GM10847 (cell line): ENCODE measurements around the gene CCNQ.

Experiments
- POLR2A ChIP-seq: IDR thresholded peaks from 2 replicates; pipeline ENCODE4 v1.6.1; 2011; ENCODE audit not compliant: insufficient read length; ENCODE audit errors: extremely low read depth

CCNQ gene

GRCh38 chrX:153578200-153578835 is 20.6 kb downstream of the CCNQ start:
- no peak for TF ChIP-seq POLR2A

- TF ChIP-seq POLR2A, result no peak
Measured at GRCh38 chrX:153576961-153577360, 22.0 kb downstream of the CCNQ start.

- TF ChIP-seq POLR2A, result no peak
Measured at GRCh38 chrX:153576239-153576870, 22.6 kb downstream of the CCNQ start.

DNA sequence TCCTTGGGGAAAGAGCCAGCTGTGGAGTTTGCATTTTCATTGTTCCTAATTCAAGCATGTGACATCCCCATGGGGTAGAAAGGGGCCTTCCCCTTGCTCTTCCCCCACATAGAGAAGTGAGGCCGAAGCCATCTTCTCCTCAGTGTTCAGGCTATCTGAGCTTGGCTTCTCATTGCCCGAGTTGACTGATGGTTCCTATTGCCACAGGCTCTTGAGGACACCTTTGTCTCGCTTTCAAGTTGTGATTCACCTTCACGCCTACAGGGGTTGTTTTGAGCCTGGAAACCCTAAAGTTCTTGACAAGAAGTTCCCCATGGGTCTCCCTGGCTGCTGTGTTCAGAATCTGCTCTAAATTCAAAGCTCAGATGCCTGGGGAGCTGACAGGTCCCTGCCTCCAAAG is 25.0 kb downstream of the CCNQ start:
- no peak for TF ChIP-seq POLR2A

DNA sequence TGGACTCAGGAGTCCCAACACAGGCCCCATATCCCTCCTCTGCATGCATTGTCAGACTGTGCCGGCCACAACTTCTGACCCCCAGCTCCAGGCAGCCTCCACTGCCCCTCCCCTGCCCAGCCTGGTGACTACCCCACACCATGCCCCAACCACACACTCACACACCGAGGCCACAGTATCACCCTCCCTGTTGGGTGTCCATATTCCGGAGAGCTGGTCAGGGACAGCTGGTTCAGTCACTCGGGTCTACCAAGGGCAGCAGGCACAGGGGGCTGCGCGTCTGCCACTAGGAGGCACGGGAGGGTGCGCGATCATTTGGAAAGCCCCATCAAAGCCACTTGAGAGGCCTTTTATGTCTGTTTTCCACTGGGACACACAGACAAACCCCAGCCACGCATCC is 26.3 kb downstream of the CCNQ start:
- no peak for TF ChIP-seq POLR2A

DNA sequence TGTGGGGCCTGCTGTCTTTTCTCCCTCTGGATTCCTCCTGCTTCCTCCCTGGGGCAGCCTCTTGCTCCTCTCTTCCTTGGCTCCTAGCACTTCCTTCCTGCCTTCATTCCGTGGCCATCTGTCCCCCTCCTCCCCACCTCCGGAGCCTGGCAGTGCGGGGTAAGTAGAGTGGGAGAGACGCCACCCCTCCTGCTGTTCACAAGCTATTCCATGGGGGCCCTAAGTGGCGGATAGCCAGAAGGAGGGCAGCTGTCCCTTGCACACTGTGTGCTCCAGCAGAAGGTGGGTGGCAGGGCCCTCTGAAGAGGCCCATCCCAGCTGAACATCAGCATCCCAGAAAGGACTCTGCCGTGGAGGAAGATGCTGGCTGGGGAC is 27.4 kb downstream of the CCNQ start:
- TF ChIP-seq POLR2A, result no peak

DNA sequence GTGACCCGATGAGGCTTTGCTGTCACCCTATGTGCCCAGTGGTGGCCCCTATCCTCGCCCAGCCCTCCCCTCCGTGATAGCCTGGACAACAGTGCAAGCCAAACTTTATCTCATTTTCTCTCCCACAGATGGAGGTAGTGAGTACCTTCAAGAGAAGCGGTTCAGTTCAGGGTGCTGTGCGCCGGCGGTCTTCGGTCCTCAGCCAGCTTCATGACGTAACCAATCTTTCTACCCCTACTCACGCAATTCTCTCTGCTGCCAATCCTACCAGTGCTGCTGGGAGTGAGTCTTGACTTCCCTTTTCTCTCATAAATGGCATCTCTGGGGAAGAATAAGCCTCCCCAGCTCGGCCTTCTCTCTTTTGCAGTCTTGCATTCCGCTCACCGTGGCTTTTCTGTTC is 29.5 kb downstream of the CCNQ start:
- no peak for TF ChIP-seq POLR2A

DNA sequence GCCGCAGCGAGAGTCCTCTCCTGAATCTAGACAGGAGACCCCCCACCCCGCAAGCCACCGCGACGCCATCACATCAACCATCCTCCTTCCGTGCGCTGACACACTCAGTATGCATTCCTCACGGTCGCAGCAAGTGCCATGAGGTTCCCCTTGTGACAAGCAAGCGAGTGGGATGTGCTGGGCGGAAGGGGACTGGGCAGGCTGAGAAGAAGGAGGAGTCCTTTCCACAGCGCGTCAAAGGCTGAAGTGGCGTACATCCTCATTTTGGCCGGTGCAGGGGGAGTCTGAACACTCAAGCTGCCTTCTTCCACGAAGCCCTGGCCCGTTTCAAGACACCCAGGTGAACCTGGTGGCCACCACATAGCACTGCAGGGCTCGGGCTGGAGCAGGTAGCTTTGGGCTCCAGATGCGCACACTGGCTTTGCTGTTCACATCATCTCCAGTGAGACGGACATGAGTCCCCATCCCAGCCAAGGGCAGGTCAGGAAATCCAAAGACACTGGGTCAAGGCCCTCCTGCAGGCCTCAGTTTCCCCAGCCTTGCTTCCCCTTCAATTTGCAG is 30.4 kb downstream of the CCNQ start:
- no peak for TF ChIP-seq POLR2A

DNA sequence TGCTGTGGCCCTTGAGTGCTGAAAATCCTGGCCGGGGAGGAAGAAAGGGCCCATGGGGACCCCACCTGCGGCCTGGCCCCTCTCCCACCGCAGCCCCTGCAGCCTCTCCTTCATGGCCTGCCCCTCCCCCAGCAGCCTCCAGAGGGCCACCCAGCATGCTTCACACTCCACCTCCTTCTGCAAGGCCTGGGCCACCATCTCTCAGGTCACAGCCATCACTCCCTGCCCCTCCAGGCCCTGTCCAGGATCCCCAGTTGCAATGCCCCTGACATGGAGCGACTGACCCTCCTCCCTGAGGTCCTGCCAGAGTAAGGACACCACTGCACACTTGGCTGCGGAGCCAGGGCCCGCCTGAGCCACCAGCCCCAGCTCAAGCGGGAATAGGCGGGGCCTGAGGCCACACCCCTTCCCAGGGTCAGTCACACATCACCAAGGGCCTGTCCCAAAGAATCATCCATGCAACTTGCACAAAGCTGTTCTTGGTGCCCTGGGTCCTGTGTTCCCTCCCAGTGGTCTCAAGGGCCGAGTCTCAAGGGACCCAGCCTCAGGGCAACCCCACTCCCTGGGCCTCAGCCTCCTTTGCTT is 32.9 kb downstream of the CCNQ start:
- no peak for TF ChIP-seq POLR2A

DNA sequence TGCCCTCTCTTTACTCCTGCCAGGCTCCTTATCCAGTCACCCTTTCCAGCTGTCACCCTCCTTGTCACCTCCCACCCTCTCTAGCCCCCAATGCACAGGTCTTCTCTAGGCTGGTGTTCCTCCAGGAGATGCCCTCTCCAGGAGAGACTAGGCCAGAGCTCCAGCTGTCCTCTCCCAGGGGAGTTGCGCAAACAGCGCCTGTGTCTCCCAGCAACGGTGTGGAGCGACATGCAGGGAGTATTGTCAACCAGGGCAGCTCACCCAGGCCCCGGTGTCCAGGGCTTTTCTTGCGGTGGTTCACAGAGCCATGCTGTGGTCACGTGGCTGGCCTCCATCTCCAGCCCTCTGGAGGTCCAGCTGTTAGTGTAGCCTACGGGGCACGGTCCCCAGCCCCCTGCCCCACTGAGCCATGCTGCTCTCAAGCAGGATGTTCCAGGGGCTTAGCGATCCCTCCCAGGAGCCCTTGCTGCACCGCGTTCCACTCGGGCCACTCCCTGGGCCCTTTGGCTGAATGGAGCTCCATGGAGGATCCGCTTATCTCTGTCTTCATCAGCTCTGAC is 34.8 kb downstream of the CCNQ start:
- no peak for TF ChIP-seq POLR2A

- no peak for TF ChIP-seq POLR2A
Measured at GRCh38 chrX:153562546-153562945, 36.4 kb downstream of the CCNQ start.

GRCh38 chrX:153561337-153561736 is 37.6 kb downstream of the CCNQ start:
- TF ChIP-seq POLR2A, result no peak

GRCh38 chrX:153560466-153560865 is 38.5 kb downstream of the CCNQ start:
- TF ChIP-seq POLR2A, result no peak

GRCh38 chrX:153560000-153560399 is 38.9 kb downstream of the CCNQ start:
- no peak for TF ChIP-seq POLR2A

DNA sequence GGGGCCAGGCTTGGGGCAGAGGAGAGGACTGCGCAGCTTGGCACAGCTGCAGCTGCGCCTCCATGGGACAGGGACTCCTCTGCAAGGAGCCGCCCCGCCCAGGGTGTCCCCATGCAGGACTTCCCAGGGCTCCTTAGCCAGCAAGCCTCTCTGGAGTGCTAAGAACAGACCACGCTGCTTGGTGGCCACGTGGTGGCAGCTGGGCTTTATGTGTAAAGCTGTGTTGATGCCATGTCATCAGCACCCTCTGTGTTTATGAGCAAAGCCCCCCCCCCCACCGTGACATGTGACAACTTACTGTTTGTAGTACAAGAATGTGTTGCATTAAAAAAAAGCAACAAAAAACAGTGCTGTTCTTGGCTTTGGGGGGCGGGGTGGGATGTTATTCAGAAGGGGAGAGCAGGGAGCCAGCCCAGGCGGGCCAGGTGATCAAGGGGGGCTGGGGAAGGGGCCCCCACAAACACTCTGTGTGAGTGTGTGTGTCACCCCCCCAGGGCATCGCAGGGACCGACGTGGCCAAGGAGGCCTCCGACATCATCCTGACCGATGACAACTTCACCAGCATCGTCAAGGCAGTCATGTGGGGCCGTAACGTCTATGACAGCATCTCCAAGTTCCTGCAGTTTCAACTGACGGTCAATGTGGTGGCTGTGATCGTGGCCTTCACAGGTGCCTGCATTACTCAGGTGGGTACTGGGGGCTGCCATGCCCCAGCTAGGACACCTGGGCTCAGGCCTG is 41.2 kb downstream of the CCNQ start:
- TF ChIP-seq POLR2A, result no peak
